Measurements from ENCODE around the gene ANO3. TPM values are rescaled to one million over a fixed set of nuclear protein-coding genes. Genes with fewer than 3 reads are reported as not detected.
"Not testable (repeated sequence)": the region's sequence is repeated elsewhere in the genome, so short reads cannot be mapped to it uniquely, and the experiment has no call there.

ANO3 gene
- polyA plus RNA-seq (ENCODE audit: insufficient read length in 3 of 3) = 1 to 10 TPM; 2.6 to 4.7 (median 3.8) TPM

DNA sequence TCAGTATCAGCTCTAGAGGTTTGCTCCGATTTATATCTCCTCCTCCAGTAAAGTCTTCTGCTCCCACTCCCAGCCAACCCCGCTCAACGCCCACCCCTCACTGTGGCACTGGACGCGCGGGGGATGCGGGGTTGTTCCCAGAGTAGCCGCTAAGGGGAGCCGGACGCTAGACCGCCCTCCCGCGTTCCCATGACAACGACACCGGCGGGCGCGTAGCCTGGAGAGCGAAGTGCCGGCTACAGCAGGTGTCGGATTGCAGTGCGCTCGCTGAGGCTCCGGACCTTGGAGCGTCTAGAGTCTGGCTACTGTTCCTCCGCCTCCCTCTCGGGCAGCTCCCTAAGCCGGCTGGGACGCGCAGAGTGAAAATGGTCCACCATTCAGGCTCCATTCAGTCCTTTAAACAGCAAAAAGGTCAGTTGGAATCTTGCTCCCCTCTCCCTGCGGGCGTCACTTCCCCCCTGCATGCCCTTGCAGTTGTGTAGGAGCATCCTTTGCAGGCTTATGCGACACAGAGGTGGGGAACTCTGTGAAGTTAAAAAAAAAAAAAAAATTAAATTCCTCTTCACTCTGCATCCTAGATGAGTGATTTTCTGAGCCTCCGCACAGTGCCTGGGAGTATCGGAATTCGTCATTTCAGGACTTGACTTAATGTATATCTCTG lies at the start of gene ANO3:
ANO3 (plus strand) TSS at position 220 of the 661 bp plus-strand sequence; CDS start at position 366, 146 bp downstream.
- peak; percentile 58 to 84 (median 61) for DNase-seq (ENCODE audit: low read depth in 3 of 3, low spot score in 2 of 3)

DNA sequence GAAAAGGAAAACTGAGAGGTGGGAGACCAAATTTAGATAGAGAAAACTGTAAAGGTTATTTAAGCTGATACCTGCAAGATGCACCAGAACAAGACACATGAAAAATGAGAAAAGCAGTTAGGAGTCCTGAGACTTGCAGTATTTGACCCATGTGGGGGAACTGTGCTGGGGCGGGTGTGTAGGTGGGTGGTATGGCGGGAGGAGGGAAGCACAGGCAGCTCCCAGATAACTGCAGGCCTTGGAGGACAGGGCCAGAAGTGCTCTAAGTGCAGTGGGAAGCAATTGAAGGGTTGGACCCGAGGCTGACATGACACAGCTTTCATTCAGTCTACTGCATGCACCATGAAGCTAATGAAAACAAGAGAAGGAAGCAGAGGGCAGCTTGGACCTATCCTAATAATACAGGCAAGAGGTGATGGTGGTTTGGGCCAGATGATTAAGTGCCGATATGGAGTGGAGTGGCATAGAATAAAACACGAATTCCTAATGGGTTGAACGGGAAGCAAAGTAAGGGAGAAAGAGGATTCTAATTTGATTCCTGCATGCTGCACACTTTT lies 48.0 kb upstream of the ANO3 start:
- no peak for DNase-seq (ENCODE audit: low read depth in 3 of 3, low spot score in 2 of 3)

DNA sequence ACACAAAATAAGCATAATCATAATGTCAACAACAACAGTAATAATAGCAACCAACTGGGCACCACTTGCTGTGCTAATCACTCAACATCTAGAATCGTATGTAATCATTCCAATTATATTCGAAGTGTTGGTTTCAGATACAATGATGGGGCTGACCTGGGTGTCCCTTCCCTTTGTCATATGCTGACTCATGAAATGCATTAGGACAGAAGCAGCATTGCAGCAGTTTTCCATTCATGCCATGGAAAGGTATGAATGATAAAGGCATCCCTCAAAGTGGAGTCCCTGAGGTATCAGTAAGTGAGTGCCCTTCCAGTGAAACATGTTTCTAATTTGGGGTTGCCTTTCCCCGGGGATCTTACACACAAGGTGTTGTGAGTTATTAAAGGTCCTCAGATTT lies 46.3 kb upstream of the ANO3 start:
- DNase-seq (ENCODE audit: low read depth in 3 of 3, low spot score in 2 of 3) = no peak

DNA sequence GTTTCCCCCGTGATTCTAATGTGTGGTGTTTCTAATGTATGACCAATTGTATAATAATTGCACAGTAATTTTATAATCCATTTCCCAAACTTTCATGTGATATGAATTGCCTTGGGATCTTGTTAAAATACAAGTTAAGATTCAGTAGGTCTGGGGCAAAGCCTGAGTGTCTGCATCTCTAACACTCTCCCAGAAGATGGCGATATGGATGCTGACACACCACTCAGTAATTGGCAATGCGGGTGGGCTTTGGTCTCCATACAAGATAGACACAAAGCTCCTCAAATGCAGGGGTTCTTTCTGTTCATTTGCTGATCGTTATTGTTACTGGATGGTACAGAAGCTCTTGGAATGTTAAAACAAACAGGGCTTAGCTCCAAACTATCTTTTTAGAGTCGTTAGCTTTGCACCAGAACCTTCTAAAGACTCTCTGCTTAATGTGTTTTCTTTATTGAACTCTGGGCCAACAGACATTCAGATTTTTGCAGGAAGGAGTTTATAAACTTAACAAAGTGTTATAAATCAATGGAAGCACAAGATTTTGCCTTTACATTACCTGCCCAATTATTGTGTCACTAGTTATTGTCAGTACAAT lies 45.4 kb upstream of the ANO3 start:
- DNase-seq (ENCODE audit: low read depth in 3 of 3, low spot score in 2 of 3) = no peak

DNA sequence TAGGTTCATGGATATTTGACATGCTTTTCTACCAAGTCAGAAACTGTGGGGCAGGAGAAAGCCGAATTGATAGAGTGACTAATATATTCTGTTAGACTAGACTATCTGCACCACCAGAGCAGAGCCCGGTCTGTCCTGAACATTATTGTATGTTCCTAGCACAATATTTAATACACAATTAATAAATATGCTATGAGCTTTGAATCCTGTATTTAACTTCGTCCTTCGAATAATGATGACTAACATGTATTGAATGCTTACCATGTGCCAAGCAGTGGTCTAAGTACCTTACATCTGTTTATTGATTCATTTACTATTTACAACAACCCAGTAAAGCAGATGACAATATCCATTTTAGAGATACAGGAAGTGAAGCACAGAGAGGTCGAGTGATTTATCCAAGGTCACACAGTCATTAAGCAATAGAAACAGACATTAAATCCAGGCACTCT lies 44.8 kb upstream of the ANO3 start:
- no peak for DNase-seq (ENCODE audit: low read depth in 3 of 3, low spot score in 2 of 3)

DNA sequence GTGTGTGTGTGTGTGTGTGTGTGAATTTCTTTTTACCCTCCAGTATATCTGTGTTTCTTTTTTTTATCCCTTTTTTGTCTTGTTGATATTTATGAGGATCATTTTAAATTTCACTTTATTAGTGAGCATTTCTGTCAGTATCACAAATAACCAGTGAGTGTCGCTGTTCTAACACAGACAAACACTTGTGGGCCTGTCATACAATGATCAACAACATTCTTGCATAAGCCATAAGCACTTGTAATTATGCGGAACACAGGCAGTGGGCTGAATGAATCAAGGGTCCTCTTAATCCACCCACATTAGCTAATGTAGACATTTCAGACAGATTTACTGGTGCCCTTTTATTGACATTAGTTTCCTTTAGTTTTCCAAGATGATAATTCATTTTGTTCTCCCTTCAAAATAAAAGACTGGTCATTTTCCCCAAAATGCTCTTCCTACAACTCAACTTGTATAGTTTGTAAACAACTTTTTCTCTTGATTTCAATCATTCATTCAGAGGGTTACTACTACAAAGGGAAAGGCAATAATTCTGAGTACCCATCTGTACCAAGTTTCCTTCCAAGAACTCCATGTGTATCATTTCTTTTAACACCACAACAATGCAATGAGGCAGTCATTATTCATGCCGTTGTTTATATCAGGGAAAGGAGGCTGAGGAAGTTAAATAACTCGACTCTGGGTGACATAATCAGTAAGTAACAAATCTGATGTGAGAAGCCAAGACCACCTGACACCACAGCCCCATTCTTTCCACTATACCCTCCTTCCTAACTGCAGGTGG lies 34.5 kb upstream of the ANO3 start:
- peak in 1 of 3 donors; percentile 38 for DNase-seq (ENCODE audit: low read depth in 3 of 3, low spot score in 2 of 3)

DNA sequence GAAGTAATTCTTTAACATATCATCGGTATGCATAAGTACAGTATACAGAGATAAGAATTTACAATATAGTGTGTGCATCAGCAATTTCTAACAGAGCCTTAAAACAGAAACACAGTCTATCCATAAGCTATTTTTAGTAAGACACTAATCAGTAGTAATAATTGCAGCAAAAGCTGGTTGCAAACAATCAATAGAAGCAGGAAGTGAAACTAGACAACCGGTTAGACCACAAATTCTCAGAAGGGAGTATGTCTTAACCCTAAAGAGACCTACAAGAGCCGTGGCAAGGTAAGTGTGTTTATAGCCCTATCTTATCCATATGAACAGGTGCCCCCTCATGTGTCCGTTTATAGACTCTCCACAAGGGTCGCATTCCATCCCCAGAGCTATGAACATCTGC lies 15.6 kb upstream of the ANO3 start:
- not testable (repeated sequence) for DNase-seq (ENCODE audit: low read depth in 3 of 3, low spot score in 2 of 3)

DNA sequence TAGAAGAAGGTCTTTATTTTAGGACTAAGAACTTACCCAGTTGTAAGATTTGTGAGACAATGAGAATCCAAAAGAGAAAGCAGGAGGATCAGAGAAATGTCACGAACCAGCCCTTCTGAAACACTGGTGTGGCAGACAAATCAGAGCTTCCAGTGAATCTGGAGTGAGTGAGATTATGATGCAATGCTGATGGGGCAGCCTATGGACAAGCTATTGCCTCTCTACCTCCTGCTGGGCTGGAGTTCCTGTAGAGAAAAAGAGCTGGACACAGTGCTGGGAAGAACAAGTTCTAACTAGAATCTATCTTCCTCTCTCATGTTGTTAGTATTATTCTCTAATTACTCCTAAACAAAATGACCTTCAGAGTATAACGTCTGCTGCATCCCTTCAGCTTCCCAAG lies 12.0 kb upstream of the ANO3 start:
- no peak for DNase-seq (ENCODE audit: low read depth in 3 of 3, low spot score in 2 of 3)

DNA sequence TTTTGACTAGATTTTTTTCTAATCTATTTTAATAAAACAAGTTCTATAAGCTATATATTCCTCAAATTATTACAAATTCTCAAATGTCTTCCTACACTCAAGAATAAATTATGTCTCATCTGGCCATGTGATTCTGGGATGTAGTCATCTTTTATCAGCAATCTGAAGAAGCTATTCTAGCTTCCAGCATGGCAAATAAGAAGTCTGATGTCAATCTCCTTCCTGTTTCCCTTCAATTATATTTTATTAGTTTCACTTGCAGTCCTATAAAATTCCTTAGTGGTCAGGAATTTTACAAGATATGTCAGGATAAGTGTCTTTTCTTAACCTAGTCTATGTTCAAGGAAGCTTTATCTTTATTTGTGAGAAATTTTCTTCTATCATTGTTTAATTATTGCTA lies 10.4 kb upstream of the ANO3 start:
- DNase-seq (ENCODE audit: low read depth in 3 of 3, low spot score in 2 of 3) = no peak

DNA sequence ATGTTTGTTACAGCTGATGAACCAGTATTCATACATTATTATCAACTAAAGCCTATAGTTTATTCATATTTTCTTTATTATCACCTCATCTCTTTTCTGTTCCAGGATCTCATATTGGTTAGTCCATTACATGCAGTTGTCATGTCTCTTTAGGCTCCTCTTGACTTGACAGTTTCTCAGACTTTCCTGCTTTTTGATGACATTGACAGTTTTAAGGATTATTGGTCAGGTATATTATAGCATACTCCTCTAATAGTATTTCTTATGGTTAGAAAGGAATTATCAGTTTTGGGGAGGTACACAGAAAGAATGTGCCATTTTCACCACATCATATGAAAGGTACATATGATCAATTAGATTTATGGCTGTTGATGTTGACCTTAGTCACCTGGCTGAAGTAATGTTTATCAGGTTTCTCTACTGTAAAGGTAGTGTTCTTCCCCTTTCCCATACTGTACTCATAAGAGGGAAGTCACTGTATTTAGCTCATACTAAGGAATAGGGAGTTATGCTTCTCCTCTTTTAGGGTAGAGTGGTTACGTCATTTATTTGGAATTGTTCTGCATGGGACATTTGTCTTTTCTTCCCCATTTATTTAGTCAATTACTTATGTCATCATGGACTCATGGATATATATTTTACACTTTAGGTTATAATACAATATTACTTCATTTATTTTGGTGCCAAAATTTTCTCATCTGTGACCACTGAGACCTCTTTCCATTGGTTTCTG lies 9.4 kb upstream of the ANO3 start:
- DNase-seq (ENCODE audit: low read depth in 3 of 3, low spot score in 2 of 3) = no peak

DNA sequence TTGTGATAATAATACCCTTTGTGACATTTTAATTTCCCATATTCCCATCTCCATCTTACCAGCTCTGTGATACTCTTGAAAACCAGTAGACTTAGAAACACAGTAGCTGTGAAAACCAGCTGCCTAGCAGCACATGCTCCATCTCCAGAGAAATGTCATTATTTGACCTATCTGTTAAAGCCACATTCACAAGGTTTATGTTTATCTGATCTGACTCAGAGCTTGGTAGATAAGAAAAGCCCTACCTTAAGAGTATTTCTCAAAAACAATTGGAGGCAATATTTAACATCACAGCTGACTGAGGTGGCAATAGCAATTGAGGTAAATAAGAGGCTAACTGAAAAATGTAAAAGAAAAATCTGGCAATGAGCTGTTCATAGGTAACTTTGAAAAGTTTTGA lies 8.1 kb upstream of the ANO3 start:
- DNase-seq (ENCODE audit: low read depth in 3 of 3, low spot score in 2 of 3) = no peak

DNA sequence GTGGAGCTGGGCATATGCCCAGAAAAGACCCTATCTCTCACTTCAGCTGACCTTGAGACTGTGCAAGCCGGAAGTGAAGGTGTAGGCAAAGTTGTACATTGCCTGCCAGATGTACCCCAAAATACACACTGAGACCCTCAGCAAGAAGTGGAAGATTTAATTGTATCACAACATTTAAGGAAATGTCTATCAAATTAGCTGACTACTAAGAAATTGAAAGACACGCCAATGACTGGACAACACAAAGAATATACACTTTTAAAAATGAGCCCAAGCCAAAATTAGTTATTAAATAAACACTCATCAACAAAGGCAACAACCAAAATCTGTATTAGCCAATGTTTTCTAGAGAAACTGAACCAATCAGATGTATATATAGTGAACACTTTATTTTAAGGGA lies 7.7 kb upstream of the ANO3 start:
- no peak for DNase-seq (ENCODE audit: low read depth in 3 of 3, low spot score in 2 of 3)

DNA sequence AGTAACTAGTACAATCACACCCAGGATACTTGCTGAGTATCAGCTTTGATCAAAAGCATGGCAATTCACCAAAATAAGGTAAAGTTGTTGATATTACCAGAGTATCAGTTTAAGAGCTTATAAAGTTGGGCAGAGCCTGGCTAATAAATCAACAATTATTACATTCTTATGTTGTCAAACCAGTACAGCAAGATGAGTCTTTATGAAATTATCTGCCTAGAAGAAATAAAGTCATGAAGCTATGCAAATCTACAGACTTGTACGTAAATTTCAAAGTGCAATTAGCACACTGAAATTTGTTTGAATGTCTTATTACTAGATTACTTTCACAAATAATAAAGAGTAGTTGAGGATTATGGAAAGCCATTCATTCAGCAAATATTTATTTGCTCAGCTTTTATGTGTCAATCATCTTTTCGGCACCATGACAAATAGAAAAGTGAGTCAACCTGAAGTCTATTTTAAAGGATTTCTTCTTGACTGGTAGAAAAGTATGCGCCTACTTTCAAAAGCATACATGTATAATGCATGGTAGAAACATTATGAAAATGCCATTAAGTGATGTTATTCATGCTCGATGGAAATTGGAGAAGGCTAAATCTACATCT lies 5.0 kb upstream of the ANO3 start:
- DNase-seq (ENCODE audit: low read depth in 3 of 3, low spot score in 2 of 3) = no peak

DNA sequence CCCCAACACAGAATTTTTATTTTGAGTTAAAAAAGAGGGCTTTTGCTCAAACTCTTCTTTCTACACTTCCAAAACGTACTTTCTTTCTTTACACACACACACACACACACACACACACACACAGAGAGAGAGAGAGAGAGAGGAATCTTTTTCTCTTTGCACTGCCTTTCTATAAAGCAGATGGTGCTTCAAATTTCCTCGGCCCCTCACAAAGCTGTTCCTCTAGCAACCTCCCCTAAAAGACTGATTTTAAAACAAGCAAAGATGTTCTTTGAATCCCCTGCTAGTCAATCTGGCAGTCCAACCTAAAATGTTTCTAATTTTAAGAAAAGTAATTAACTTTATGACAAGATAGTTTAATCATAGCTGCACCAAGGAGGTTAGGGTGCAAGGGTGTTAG lies 2.7 kb upstream of the ANO3 start:
- DNase-seq (ENCODE audit: low read depth in 3 of 3, low spot score in 2 of 3) = no peak

DNA sequence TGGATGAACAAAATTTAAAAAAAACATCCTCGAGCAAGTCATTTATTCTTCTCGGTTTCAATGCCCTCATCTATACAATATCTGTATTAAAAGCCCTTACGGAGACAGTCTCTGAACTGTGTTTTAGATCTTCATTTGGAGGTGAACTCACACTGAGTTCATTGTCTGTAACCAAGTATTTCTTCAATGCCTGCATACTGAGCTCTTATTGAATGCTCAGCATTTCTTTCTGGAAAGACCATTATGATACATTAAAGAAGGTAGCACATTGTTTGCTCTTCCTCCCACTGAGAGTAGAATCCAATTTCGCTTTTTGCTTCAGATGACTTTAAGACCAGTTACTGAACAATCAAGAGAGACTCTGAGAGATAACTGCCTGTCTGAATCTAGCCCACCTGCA lies 1.7 kb upstream of the ANO3 start:
- no peak for DNase-seq (ENCODE audit: low read depth in 3 of 3, low spot score in 2 of 3)

DNA sequence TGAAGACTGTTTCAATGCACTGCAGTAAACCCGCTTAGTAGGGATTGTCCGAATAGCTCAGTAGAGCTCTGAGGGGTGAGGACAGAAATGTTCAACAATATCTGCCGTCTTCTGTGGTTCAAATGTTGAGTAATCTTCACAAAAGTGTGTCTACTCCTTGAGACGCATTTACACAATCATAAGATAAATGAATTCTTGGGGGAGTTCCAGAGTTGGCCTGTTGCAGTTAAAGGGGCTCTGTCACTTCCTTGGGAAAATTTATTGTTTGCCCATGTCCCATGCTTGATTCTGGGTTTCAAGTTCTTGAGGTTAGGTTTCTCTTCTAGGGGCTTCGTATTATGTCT lies 614 bp downstream of the ANO3 start:
- DNase-seq (ENCODE audit: low read depth in 3 of 3, low spot score in 2 of 3) = peak in 1 of 3 donors; percentile 6

DNA sequence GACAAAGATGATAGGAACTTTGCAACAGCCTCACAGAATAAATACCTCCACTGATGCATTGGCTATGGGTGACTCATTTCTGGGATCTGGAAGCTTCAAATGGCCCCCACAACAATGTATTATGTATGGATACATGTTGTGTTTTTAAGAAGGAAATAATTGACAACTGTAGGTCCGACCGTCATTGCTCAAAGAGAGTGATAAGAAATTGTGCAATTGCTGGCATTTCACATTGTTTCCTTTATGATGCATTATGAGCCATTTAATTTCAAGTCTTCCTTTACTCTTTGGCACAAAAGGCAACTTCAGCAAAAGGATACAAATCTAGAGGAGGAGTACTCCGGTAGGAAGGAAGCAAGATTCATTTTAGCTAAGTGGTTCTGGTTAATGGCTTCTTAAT lies 2.0 kb downstream of the ANO3 start:
- DNase-seq (ENCODE audit: low read depth in 3 of 3, low spot score in 2 of 3) = no peak

DNA sequence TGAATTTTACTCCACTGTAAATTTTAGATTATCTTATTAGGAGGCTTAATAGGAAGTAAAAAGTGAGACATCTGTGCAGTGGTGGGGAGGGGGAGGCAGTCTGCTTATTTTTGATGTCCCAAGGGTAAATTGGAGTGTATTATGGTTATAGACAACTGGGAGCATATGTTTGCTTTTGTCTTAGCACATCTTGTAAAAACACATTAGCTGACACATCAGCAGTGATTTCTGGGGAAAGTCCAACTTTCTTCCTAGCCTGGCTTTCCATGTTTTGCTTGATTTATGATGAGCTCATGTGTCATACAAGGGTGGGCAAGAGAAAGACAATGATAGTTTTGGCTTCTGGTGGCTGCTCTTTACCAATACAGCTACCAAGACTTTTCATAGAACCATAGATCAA lies 4.0 kb downstream of the ANO3 start:
- DNase-seq (ENCODE audit: low read depth in 3 of 3, low spot score in 2 of 3) = no peak

DNA sequence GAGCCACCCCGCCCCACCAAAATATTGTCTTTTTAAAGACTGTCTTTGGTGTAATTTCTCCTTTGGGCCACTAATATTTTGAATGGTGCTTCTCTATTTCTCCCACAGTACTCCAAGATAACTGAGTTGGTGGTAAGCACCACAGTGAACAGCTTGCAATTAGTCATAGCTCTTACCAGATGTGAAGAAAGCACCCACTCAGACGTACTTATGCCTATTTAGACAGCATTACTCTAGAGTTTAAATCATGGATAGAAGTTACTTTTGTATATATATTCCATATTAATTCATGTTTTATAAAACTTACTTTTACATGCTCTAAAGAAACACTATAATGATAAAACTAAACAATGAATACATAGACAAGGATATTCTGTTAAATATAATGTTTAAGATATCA lies 12.7 kb downstream of the ANO3 start:
- no peak for DNase-seq (ENCODE audit: low read depth in 3 of 3, low spot score in 2 of 3)

DNA sequence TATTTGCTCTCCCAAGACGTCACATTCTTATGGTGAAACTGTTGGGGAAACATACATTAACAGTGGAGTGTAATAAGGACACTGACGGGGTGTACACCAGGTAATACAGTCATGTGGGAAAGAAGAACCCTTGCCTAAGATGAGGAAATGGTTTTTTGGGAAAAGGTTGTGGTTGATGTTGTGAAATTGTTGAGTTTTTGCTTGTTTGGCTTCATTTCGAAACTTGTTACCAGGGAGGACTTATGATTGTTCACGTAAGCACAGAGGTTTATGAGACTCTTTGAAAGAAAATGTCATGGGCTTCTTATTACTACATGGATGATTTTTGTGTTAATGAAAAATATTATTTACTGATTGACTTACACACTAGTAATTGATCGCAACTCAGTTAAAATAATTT lies 16.8 kb downstream of the ANO3 start:
- no peak for DNase-seq (ENCODE audit: low read depth in 3 of 3, low spot score in 2 of 3)

DNA sequence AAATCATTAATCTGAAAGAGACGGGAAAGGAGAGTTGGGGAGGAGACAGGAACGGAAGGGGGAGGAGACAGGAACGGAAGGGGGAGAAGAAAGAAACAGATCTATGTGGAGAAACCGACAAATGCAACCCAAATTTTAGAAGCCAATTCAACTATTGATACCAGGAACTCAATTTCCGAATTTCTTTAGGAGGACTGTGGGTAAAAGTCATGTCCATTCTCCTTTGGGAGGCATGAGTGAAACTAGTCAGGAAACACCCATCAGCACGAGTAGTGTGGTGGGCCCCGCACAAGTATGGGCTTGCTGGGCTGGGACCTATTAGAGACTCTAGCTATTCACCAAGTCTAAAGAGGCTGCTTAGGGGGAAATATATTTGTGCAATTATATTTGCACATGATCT lies 18.1 kb downstream of the ANO3 start:
- no peak for DNase-seq (ENCODE audit: low read depth in 3 of 3, low spot score in 2 of 3)
